Measurements from ENCODE around the gene DENND2A.
A peak's percentile ranks its signal among the peaks of the same experiment; 100 is the strongest.
"Not testable (repeated sequence)": the region's sequence is repeated elsewhere in the genome, so short reads cannot be mapped to it uniquely, and the experiment has no call there.

Gene DENND2A

DNA sequence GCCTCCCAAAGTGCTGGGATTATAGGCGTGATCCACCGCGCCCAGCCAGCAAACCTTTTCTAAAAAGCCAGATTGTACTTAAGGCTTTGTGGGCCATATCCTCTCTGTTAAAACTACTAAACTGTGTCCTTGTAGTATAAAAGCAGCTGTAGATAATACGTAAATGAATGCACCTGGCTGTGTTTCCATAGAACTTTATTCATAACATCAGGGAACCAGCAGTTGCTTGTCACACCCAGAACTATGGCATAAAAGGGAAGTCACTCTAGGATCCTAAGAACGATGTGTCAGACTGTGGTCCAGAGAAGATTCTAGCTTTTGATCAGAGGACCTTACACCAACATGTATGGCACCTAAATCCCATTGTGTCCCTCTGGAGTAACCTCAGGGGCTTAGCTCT is 63.0 kb downstream of the DENND2A start:
- peaks cover 25% of the 10 kb centered on the region for H3K4me1 Mint-ChIP-seq
- no peak overlapping the region for H3K4me3 Mint-ChIP-seq
- no peaks in the 10 kb centered on the region for H3K27me3 Mint-ChIP-seq (ENCODE audit: low read depth, poor library complexity)
- no peak for DNase-seq
- H3K27ac Mint-ChIP-seq = no peak overlapping the region
- no peaks in the 10 kb centered on the region for H3K9me3 Mint-ChIP-seq
- TF ChIP-seq, protein P1, sequence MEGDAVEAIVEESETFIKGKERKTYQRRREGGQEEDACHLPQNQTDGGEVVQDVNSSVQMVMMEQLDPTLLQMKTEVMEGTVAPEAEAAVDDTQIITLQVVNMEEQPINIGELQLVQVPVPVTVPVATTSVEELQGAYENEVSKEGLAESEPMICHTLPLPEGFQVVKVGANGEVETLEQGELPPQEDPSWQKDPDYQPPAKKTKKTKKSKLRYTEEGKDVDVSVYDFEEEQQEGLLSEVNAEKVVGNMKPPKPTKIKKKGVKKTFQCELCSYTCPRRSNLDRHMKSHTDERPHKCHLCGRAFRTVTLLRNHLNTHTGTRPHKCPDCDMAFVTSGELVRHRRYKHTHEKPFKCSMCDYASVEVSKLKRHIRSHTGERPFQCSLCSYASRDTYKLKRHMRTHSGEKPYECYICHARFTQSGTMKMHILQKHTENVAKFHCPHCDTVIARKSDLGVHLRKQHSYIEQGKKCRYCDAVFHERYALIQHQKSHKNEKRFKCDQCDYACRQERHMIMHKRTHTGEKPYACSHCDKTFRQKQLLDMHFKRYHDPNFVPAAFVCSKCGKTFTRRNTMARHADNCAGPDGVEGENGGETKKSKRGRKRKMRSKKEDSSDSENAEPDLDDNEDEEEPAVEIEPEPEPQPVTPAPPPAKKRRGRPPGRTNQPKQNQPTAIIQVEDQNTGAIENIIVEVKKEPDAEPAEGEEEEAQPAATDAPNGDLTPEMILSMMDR (IDR thresholded peaks at IDR 0.05) = no peak
- peaks cover 54% of the 10 kb centered on the region for H3K36me3 Mint-ChIP-seq (ENCODE audit: low read depth)

DNA sequence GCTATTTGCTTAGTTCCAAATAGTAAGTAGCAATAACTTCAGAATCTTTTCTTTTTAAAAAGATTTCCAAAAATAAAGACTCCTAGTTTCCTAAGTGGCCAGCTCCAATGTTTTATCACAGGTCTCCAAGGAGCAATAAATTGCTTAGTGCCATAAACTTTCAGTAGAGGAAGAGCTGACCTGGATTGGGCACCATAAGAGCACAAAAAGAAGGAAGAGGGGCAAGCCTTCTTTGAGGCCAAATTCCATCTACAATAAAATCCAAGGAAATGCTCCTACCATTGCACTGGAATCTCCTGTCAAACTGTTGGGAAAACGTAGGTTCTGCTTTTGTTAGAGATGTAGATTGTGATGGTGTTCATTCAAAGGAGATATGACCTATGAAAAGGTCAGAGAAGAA is 64.0 kb downstream of the DENND2A start:
- no peaks in the 10 kb centered on the region for H3K27me3 Mint-ChIP-seq (ENCODE audit: low read depth, poor library complexity)
- H3K9me3 Mint-ChIP-seq = no peaks in the 10 kb centered on the region
- H3K36me3 Mint-ChIP-seq (ENCODE audit: low read depth) = peaks cover 53% of the 10 kb centered on the region
- TF ChIP-seq, protein P1 (IDR thresholded peaks at IDR 0.05) = no peak
- H3K4me3 Mint-ChIP-seq = peak overlapping the region; percentile 55
- DNase-seq = no peak
- peaks cover 25% of the 10 kb centered on the region for H3K4me1 Mint-ChIP-seq
- H3K27ac Mint-ChIP-seq = peak overlapping the region; percentile 59

DNA sequence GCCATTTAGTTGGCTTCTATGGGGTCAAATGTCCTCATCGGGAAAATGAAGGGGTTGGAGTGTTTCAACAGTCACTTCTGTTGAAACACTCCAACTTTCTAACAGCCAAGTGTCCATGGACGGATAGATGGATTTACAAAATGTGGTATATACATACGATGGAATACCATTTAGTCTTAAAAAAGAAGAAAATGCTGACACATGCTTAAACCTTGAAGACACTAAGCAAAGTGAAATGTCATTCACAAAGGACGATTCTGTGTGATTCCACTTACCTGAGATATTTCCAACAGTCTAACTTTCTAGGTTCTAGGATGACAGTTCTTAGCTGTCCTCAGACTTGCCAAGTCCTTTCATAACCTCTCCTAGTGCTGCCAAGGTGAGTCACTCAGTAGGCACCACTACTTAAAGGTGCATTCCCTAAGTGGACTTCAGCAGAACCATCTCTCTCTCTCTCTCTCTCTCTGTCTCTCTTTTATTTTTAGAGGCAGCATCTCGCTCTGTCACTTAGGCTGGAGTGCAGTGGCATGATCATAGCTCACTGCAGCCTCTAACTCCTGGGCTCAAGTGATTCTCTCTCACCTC is 69.0 kb downstream of the DENND2A start:
- Mint-ChIP-seq H3K36me3 (ENCODE audit: low read depth) (peaks cover 72% of the 10 kb centered on the region), H3K27me3 (ENCODE audit: low read depth, poor library complexity) (peaks cover 5% of the 10 kb centered on the region), H3K4me3 (no peak overlapping the region), H3K4me1 (peaks cover 19% of the 10 kb centered on the region), H3K9me3 (no peaks in the 10 kb centered on the region), H3K27ac (no peak overlapping the region)
- TF ChIP-seq, protein P1 (IDR thresholded peaks at IDR 0.05) = no peak
- no peak for DNase-seq

DNA sequence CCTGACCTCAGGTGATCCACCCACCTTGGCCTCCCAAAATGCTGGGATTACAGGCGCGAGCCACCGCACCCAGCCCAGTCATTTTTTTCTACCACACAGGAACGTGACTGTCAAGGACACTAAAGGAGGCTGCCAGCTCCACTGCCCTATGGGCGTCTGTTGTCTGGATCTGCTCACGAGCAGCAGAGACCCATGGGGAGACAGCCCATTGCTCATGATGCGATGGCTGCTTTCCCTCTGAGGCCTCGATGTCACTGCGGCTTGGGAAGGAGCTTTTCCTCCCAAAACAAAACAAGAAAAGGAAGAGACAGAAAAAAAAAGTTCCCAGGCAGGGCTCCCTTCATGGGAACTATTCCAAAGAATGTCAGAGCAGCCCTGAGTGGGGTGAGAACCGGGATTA is 70.5 kb downstream of the DENND2A start:
- no peak overlapping the region for H3K4me3 Mint-ChIP-seq

DNA sequence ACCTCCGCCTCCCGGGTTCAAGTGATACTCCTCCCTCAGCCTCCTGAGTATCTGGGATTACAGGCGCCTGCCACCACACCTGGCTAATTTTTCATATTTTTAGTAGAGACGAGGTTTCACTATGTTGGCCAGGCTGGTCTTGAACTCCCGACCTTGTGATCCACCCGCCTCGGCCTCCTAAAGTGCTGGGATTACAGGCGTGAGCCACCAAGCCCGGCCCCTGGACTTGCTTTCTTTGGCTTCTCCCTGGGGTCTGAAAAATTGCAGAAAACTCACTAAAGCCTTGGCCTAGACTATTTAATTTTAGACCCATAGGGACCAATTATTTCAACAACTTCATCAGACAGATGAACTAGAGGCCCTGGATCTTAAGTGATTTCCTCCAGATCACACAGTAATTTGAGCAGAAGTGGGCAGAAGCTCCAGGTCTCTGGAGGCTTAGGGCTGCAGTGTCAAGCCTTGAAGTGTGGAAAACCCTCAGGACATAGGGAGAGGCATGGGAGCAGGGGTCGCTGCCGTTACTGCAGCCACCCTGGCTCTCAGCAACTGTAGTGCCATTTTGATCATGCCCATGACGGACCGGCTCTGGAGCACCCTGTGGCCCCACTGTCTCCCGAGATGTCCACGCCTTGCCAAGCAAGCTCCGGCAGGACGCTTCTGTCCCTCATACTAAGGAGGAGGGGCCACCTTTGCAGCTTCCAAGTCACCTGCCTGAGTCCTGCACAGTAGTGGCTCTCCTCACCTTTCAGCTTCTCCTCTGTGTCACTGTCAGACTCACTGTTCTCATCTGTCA is 72.4 kb downstream of the DENND2A start:
- no peaks in the 10 kb centered on the region for H3K9me3 Mint-ChIP-seq
- no peak for DNase-seq
- peak overlapping the region; percentile 32 for H3K27ac Mint-ChIP-seq
- H3K36me3 Mint-ChIP-seq (ENCODE audit: low read depth) = peaks cover 73% of the 10 kb centered on the region
- H3K4me3 Mint-ChIP-seq = no peak overlapping the region
- H3K27me3 Mint-ChIP-seq (ENCODE audit: low read depth, poor library complexity) = peaks cover 5% of the 10 kb centered on the region
- peaks cover 24% of the 10 kb centered on the region for H3K4me1 Mint-ChIP-seq
- TF ChIP-seq, protein P1 (IDR thresholded peaks at IDR 0.05) = no peak

More for the DNA sequence above, 70.5 kb downstream of the DENND2A start:
- Mint-ChIP-seq H3K9me3 (no peaks in the 10 kb centered on the region), H3K4me1 (peaks cover 15% of the 10 kb centered on the region), H3K27me3 (ENCODE audit: low read depth, poor library complexity) (peaks cover 5% of the 10 kb centered on the region), H3K36me3 (ENCODE audit: low read depth) (peaks cover 73% of the 10 kb centered on the region), H3K27ac (no peak overlapping the region)
- no peak for DNase-seq
- TF ChIP-seq, protein P1 (IDR thresholded peaks at IDR 0.05) = no peak

DNA sequence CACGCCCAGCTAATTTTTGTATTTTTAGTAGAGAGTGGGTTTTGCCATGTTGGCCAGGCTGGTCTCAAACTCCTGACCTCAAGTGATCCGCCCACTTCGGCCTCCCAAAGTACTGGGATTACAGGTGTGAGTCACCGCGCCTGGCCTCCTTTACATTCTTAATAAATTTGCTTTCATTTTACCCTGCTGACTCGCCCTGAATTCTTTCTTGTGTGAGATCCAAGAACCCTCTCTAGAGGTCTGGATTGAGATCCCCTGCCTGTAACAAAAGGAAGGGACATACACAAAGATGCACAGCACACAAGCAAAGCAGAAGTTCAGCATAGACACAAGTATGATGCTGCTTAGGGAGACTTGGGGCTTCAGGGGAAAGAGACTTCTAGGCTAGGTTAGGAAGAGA is 74.4 kb downstream of the DENND2A start:
- Mint-ChIP-seq H3K4me1 (peaks cover 30% of the 10 kb centered on the region), H3K36me3 (ENCODE audit: low read depth) (peaks cover 76% of the 10 kb centered on the region)
- H3K9me3 Mint-ChIP-seq; DNase-seq; H3K27ac Mint-ChIP-seq; H3K4me3 Mint-ChIP-seq; H3K27me3 Mint-ChIP-seq (ENCODE audit: low read depth, poor library complexity): not testable (repeated sequence)

DNA sequence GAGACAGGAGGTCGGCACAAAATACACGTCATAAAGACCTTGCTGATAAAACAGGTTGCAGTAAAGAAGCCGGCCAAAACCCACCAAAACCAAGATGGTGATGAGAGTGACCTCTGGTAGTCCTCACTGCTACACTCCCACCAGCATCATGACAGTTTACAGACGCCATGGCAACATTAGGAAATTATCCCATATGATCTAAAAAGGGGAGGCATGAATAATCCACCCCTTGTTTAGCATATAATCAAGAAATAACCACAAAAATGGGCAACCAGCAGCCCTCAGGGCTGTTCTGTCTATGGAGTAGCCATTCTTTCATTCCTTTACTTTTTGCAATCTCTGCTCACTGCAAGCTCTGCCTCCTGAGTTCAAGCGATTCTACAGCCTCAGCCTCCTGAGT is 74.9 kb downstream of the DENND2A start:
- H3K27ac Mint-ChIP-seq; H3K9me3 Mint-ChIP-seq; H3K4me3 Mint-ChIP-seq; H3K27me3 Mint-ChIP-seq (ENCODE audit: low read depth, poor library complexity); DNase-seq: not testable (repeated sequence)
- Mint-ChIP-seq H3K4me1 (peaks cover 30% of the 10 kb centered on the region), H3K36me3 (ENCODE audit: low read depth) (peaks cover 74% of the 10 kb centered on the region)
